Right kidney (tissue), 1 donor: ENCODE data around the gene NPTXR.

Experiments
- DNase-seq: peaks from one replicate; pipeline ENCODE4 v3.0.0-alpha.2; 2016

The NPTXR gene

GRCh38 chr22:38795569-38795968 lies 48.3 kb downstream of the NPTXR start:
- no peak for DNase-seq

GRCh38 chr22:38793721-38794466 lies 49.9 kb downstream of the NPTXR start, which contains the start of gene DNAL4:
Gene DNAL4 (minus strand): TSS chr22:38794143. CDS start chr22:38782731, 11,412 bp downstream.
- DNase-seq, result peak; percentile 80

- peak; percentile 24 for DNase-seq
Measured at GRCh38 chr22:38793317-38793716, 50.5 kb downstream of the NPTXR start.

GRCh38 chr22:38792833-38793232 lies 51.0 kb downstream of the NPTXR start:
- no peak for DNase-seq

- DNase-seq, result no peak
Measured at GRCh38 chr22:38789606-38790005, 54.2 kb downstream of the NPTXR start.

- no peak for DNase-seq
Measured at GRCh38 chr22:38788846-38789245, 55.0 kb downstream of the NPTXR start.

- no peak for DNase-seq
Measured at GRCh38 chr22:38788021-38788816, 55.6 kb downstream of the NPTXR start.

GRCh38 chr22:38786631-38787030 lies 57.2 kb downstream of the NPTXR start:
- DNase-seq, result no peak

- DNase-seq, result no peak
Measured at GRCh38 chr22:38784856-38785255, 59.0 kb downstream of the NPTXR start.

GRCh38 chr22:38784035-38784434 lies 59.8 kb downstream of the NPTXR start:
- DNase-seq, result no peak

GRCh38 chr22:38783095-38783615 lies 60.7 kb downstream of the NPTXR start:
- DNase-seq, result no peak

- DNase-seq, result peak; percentile 7
Measured at GRCh38 chr22:38782402-38783094, 61.3 kb downstream of the NPTXR start.

- no peak for DNase-seq
Measured at GRCh38 chr22:38781033-38781432, 62.8 kb downstream of the NPTXR start.

- DNase-seq, result no peak
Measured at GRCh38 chr22:38777087-38777671, 66.6 kb downstream of the NPTXR start.

GRCh38 chr22:38776086-38776485 lies 67.7 kb downstream of the NPTXR start:
- no peak for DNase-seq

- no peak for DNase-seq
Measured at GRCh38 chr22:38775656-38776055, 68.2 kb downstream of the NPTXR start.

- DNase-seq, result no peak
Measured at GRCh38 chr22:38774496-38775166, 69.2 kb downstream of the NPTXR start.

GRCh38 chr22:38773363-38773946 lies 70.4 kb downstream of the NPTXR start:
- no peak for DNase-seq

- DNase-seq, result no peak
Measured at GRCh38 chr22:38772623-38772873, 71.3 kb downstream of the NPTXR start.

GRCh38 chr22:38770257-38770949 lies 73.4 kb downstream of the NPTXR start:
- DNase-seq, result no peak
